IMR-90 (cell line): Measurements from ENCODE around the gene CEACAM16. TPM values are rescaled to one million over a fixed set of nuclear protein-coding genes. Genes with fewer than 3 reads are reported as not detected.
A peak's percentile ranks its signal among the peaks of the same experiment; 100 is the strongest.

ENCODE experiments used
- ATAC-seq: fragments of 200-7000 bp; cut with Tn5 transposase; 2 replicates; pipeline ENCODE4 v1.9.1; 2020; ENCODE audit warnings: low read depth, mild to moderate bottlenecking, moderate library complexity
- BruUV-seq: library from RNA; stranded (reverse); fragments of 400-500 nt; replicated peaks from 2 replicates; lab custom pipeline; 2021; lab: Mats Ljungman, UMichigan
- CTCF ChIA-PET: fragments of 300-600 bp; formaldehyde crosslinking; extraction: SDS; loops from one replicate; lab custom pipeline; 2021; ENCODE audit warnings: antibody characterized with exemption; lab: Yijun Ruan, JAX
- POLR2A ChIA-PET: fragments of 300-600 bp; sonication (Branson Sonifier 250); formaldehyde crosslinking; loops from one replicate; lab custom pipeline; 2022; ENCODE audit warnings: antibody characterized with exemption; ENCODE audit not compliant: unreplicated experiment; lab: Charles Lee
- DNase-seq: peaks from one replicate; pipeline ENCODE4 v3.0.0; 2013
- H2AFZ ChIP-seq: replicated peaks from 2 replicates; pipeline ENCODE3; 2013; ENCODE audit warnings: low read length, mild to moderate bottlenecking; ENCODE audit not compliant: poor library complexity
- H2AK5ac ChIP-seq: 2 replicates; pipeline ENCODE4 v1.6.1; 2013; ENCODE audit warnings: low read depth, low read length, inconsistent platforms
- H2AK9ac ChIP-seq: replicated peaks from 2 replicates; pipeline ENCODE3; 2013; ENCODE audit warnings: mild to moderate bottlenecking, low read depth, low read length, moderate library complexity; ENCODE audit not compliant: poor library complexity
- H2BK120ac ChIP-seq: 2 replicates; pipeline ENCODE4 v1.6.1; 2013; ENCODE audit warnings: low read depth, low read length, inconsistent platforms
- H2BK15ac ChIP-seq: 3 replicates; pipeline ENCODE4 v1.6.1; 2013; ENCODE audit warnings: low read depth, low read length, inconsistent platforms
- H2BK20ac ChIP-seq: 2 replicates; pipeline ENCODE4 v1.6.1; 2013; ENCODE audit warnings: low read depth, mild to moderate bottlenecking, inconsistent platforms, low read length, moderate library complexity
- H2BK5ac ChIP-seq: 2 replicates; pipeline ENCODE4 v1.6.1; 2013; ENCODE audit warnings: mild to moderate bottlenecking, low read depth, low read length, inconsistent platforms; ENCODE audit not compliant: poor library complexity, severe bottlenecking
- H3K14ac ChIP-seq: replicated peaks from 2 replicates; pipeline ENCODE4 v1.6.1; 2013; ENCODE audit warnings: low read depth, low read length, inconsistent platforms
- H3K18ac ChIP-seq: 2 replicates; pipeline ENCODE4 v1.6.1; 2013; ENCODE audit warnings: low read depth, low read length, control low read depth
- H3K23ac ChIP-seq: 2 replicates; pipeline ENCODE4 v1.6.1; 2013; ENCODE audit warnings: low read depth, low read length, inconsistent platforms
- H3K27ac ChIP-seq: 2 replicates; pipeline ENCODE4 v1.5.1; 2013; ENCODE audit warnings: mild to moderate bottlenecking, control low read depth, low read length; ENCODE audit not compliant: insufficient read depth
- H3K27me3 ChIP-seq: 2 replicates; pipeline ENCODE4 v1.6.1; 2013; ENCODE audit warnings: low read length; ENCODE audit not compliant: control insufficient read depth, insufficient read depth
- H3K36me3 ChIP-seq: 2 replicates; pipeline ENCODE4 v1.6.1; 2013; ENCODE audit warnings: low read length, mixed read lengths; ENCODE audit not compliant: control insufficient read depth, insufficient read depth
- H3K4ac ChIP-seq: 2 replicates; pipeline ENCODE4 v1.6.1; 2013; ENCODE audit warnings: low read depth, low read length, inconsistent platforms
- H3K4me1 ChIP-seq: 2 replicates; pipeline ENCODE4 v1.6.1; 2013; ENCODE audit warnings: low read length, mixed read lengths; ENCODE audit not compliant: control insufficient read depth, insufficient read depth
- H3K4me2 ChIP-seq: 2 replicates; pipeline ENCODE4 v1.6.1; 2013; ENCODE audit warnings: low read depth, mild to moderate bottlenecking, control low read depth, low read length, moderate library complexity
- H3K4me3 ChIP-seq: 2 replicates; pipeline ENCODE4 v1.5.1; 2013; ENCODE audit warnings: low read depth, mild to moderate bottlenecking, control low read depth, low read length, moderate library complexity; ENCODE audit not compliant: insufficient read depth
- H3K56ac ChIP-seq: 2 replicates; pipeline ENCODE4 v1.6.1; 2013; ENCODE audit warnings: low read length, inconsistent platforms; ENCODE audit not compliant: insufficient read depth; ENCODE audit errors: extremely low read depth
- H3K79me1 ChIP-seq, 2 experiments: 2 replicates each; pipeline ENCODE4 v1.6.1; 2013; ENCODE audit warnings: low read length in 2 of 2, inconsistent platforms in 1 of 2, low read depth in 1 of 2
- H3K9ac ChIP-seq: 2 replicates; pipeline ENCODE4 v1.6.1; 2013; ENCODE audit warnings: low read depth, low read length, control low read depth
- H3K9me1 ChIP-seq: 2 replicates; pipeline ENCODE4 v1.6.1; 2013; ENCODE audit warnings: low read length, inconsistent platforms; ENCODE audit not compliant: insufficient read depth
- H3K9me3 ChIP-seq: 2 replicates; pipeline ENCODE4 v1.6.1; 2013; ENCODE audit warnings: low read length; ENCODE audit not compliant: control insufficient read depth, insufficient read depth
- H4K20me1 ChIP-seq: 2 replicates; pipeline ENCODE4 v1.6.1; 2013; ENCODE audit warnings: low read length, inconsistent platforms; ENCODE audit not compliant: insufficient read depth
- H4K5ac ChIP-seq: 2 replicates; pipeline ENCODE4 v1.6.1; 2013; ENCODE audit warnings: mild to moderate bottlenecking, low read depth, low read length, control low read depth
- H4K8ac ChIP-seq, 2 experiments: 2 replicates each; pipeline ENCODE4 v1.6.1; 2013; ENCODE audit warnings: low read depth in 2 of 2, low read length in 2 of 2, control low read depth in 1 of 2, inconsistent platforms in 1 of 2
- H4K91ac ChIP-seq: 2 replicates; pipeline ENCODE4 v1.6.1; 2013; ENCODE audit warnings: low read depth, low read length, inconsistent platforms; ENCODE audit not compliant: insufficient read depth
- CEBPB ChIP-seq: IDR thresholded peaks from 2 replicates; pipeline ENCODE4 v1.6.1; 2012; ENCODE audit warnings: low read depth, low read length, improper control_type of control experiment
- MXI1 ChIP-seq: IDR thresholded peaks from 2 replicates; pipeline ENCODE4 v1.6.1; 2012; ENCODE audit warnings: low read depth, mild to moderate bottlenecking, low read length, moderate library complexity, borderline replicate concordance
- RCOR1 ChIP-seq: IDR thresholded peaks from 2 replicates; pipeline ENCODE4 v1.6.1; 2012; ENCODE audit warnings: mild to moderate bottlenecking, low read length, improper control_type of control experiment; ENCODE audit not compliant: insufficient replicate concordance
- RFX5 ChIP-seq: IDR thresholded peaks from 2 replicates; pipeline ENCODE4 v1.8.0; 2012; ENCODE audit warnings: low read depth, mild to moderate bottlenecking, low read length, moderate library complexity
- WGBS, 2 experiments: methylation state at CpG; one replicate each; pipeline versions ENCODE4 v1.1.5 to v1.1.7; 2013; ENCODE audit warnings: missing lambda C conversion rate in 2 of 2; ENCODE audit not compliant: insufficient read length in 1 of 2; ENCODE audit errors: extremely low coverage in 2 of 2; 5-methylcytosine and 5-hydroxymethylcytosine counted together
- dilution Hi-C: fragments of 300-500 bp; cut with HindIII; formaldehyde crosslinking; loops from one replicate; pipeline ENCODE4 v1.14.3; 2018; ENCODE audit warnings: low sequenced_read_pairs; ENCODE audit not compliant: unreplicated experiment
- in situ Hi-C: fragments of 300-500 bp; cut with MboI; formaldehyde crosslinking; loops from 3 replicates; pipeline ENCODE4 v1.14.3; 2019; ENCODE audit warnings: low sequenced_read_pairs, inconsistent platforms, mixed read lengths
- intact Hi-C: fragments of 100-400 bp; cut with micrococcal nuclease; formaldehyde crosslinking; loops from 2 replicates; pipeline ENCODE4 v1.10.0; 2022
- polyA plus RNA-seq, 3 experiments: library from polyadenylated mRNA; depleted of rRNA; stranded (reverse); fragments of >200 nt; gene quantifications; 2 replicates each; pipeline ENCODE4 v1.2.3, GENCODE V29; 2012; ENCODE audit warnings: low replicate concordance in 1 of 3
- total RNA-seq: library from RNA; depleted of rRNA; stranded (reverse); fragments of >200 nt; gene quantifications from 2 replicates; pipeline ENCODE4 v1.2.3, GENCODE V29; 2012

CEACAM16 gene
- total and polyA plus RNA-seq, 2 of the 4 experiments (the other 2 are of a cell fraction): not detected

DNA sequence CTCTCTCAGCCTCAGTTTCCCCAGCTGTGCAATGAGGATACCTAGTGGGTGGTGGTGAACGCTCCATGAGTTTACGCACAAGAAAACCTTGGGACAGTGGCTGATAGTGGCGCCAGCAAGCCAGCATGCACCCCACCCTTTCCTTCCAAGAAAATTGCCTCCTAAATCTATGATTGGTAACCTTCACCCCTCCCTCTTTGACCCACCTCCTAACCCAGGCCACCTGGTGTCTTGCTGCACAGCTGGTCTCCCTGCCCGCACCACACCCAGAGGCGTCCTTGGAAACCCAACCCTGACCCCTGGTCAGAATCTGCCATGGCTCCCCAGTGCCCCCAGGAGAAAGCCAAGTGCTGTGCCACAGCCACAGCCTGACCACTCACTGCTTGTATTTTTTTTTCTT is 26.7 kb downstream of the CEACAM16 start:
- no peaks in the 10 kb centered on the region for H3K27me3 ChIP-seq
- H2BK120ac ChIP-seq: peak overlapping the region; percentile 65
- H2AK5ac ChIP-seq: peak overlapping the region; percentile 80
- H3K4ac ChIP-seq: peak overlapping the region; percentile 74
- no peak overlapping the region; a peak in 1 of 4 replicates for H4K8ac ChIP-seq
- ATAC-seq (no peak), DNase-seq (no peak)
- peaks cover 10% of the 10 kb centered on the region for H3K4me1 ChIP-seq
- no peak overlapping the region for H3K9ac ChIP-seq
- ChIA-PET POLR2A (no interaction called here), CTCF (interaction anchor here (3.8 kb wide), 1 partner anchor 46 kb away, joined by 71 read pairs; no protein-coding TSS in a partner anchor)
- no peak overlapping the region for H3K56ac ChIP-seq
- BruUV-seq: no TSS peak
- intact Hi-C loops: no loop called here
- no peak overlapping the region for H3K18ac ChIP-seq
- TF ChIP-seq CEBPB (no peak), MXI1 (no peak), RCOR1 (no peak), RFX5 (no peak)
- 0 out of 2 replicates have a peak, but pooled peaks cover 3% of the 10 kb centered on the region for H3K9me1 ChIP-seq
- H4K5ac ChIP-seq: no peak overlapping the region; the same call in 1 of the 2 replicates
- H2AK9ac ChIP-seq: peak overlapping the region; percentile 42
- in situ Hi-C loops: no loop called here
- H2BK5ac ChIP-seq: no peak overlapping the region
- no peaks in the 10 kb centered on the region for H3K9me3 ChIP-seq
- H2AFZ ChIP-seq: no peak overlapping the region
- H3K27ac ChIP-seq: no peak overlapping the region
- no peak overlapping the region for H3K4me2 ChIP-seq
- no peaks in the 10 kb centered on the region for H3K36me3 ChIP-seq
- dilution Hi-C loops: no loop called here
- peak overlapping the region; percentile 89; the same call in 2 of the 3 replicates for H2BK15ac ChIP-seq
- H4K91ac ChIP-seq: 0 out of 2 replicates have a peak overlapping the region, but pooled peaks have one; percentile 48
- no peak overlapping the region for H3K4me3 ChIP-seq
- H3K79me1 ChIP-seq: no peaks in the 10 kb centered on the region
- no peak overlapping the region; the same call in 1 of the 2 replicates for H3K14ac ChIP-seq
- peak overlapping the region; percentile 54 for H2BK20ac ChIP-seq
- no CpG with 5 or more reads among the region's 5 CpGs for WGBS, 2 experiments
- H4K20me1 ChIP-seq: no peaks in the 10 kb centered on the region
- H3K23ac ChIP-seq: no peak overlapping the region
